Keratinocyte (primary cell): ENCODE data around the gene CACNB4. TPM values are rescaled to one million over a fixed set of nuclear protein-coding genes. Genes with fewer than 3 reads are reported as not detected.

Experiments used
- DNase-seq: peaks from one replicate; pipeline ENCODE4 v3.0.0-alpha.2; 2011; ENCODE audit warnings: low read depth, missing footprints, low spot score
- FAIRE-seq: peaks from 2 replicates; lab custom pipeline; 2011; peaks lifted over from hg19 to GRCh38; lab: Jason Lieb, UNC
- H2AFZ ChIP-seq: 2 replicates; pipeline ENCODE4 v1.6.0; 2012; ENCODE audit warnings: low read length, control low read depth, inconsistent platforms; ENCODE audit not compliant: control insufficient read depth
- H3K27ac ChIP-seq: 2 replicates; pipeline ENCODE4 v1.5.1; 2011; ENCODE audit warnings: low read length; ENCODE audit not compliant: control insufficient read depth, insufficient read depth
- H3K27me3 ChIP-seq: 3 replicates; pipeline ENCODE4 v1.6.0; 2011; ENCODE audit warnings: low read length; ENCODE audit not compliant: control insufficient read depth, insufficient read depth; ENCODE audit errors: extremely low read depth
- H3K36me3 ChIP-seq, 2 experiments: 2 replicates in 1 of 2; 3 replicates in 1 of 2; pipeline ENCODE4 v1.5.1; 2011; ENCODE audit warnings: low read length in 2 of 2, mild to moderate bottlenecking in 1 of 2; ENCODE audit not compliant: control insufficient read depth in 2 of 2, insufficient read depth in 2 of 2; ENCODE audit errors: extremely low read depth in 1 of 2
- H3K4me1 ChIP-seq: 3 replicates; pipeline ENCODE4 v1.5.1; 2011; ENCODE audit warnings: low read length; ENCODE audit not compliant: control insufficient read depth, insufficient read depth; ENCODE audit errors: extremely low read depth
- H3K4me2 ChIP-seq: 3 replicates; pipeline ENCODE4 v1.6.0; 2011; ENCODE audit warnings: low read depth, low read length; ENCODE audit not compliant: control insufficient read depth, insufficient read depth; ENCODE audit errors: extremely low read depth
- H3K4me3 ChIP-seq, 3 experiments: fragments of 200-600 bp in 1 of 3; sonication (generic) in 1 of 3; 2 replicates in 2 of 3; 3 replicates in 1 of 3; pipeline ENCODE4 v1.5.1; 2011 to 2016; ENCODE audit warnings: low read length in 3 of 3, mild to moderate bottlenecking in 3 of 3, control low read depth in 2 of 3, inconsistent platforms in 1 of 3, low read depth in 1 of 3, mixed read lengths in 1 of 3, mixed run types in 1 of 3, moderate library complexity in 1 of 3; ENCODE audit not compliant: control insufficient read depth in 2 of 3, insufficient read depth in 2 of 3; ENCODE audit errors: extremely low read depth in 1 of 3
- H3K79me2 ChIP-seq: 2 replicates; pipeline ENCODE4 v1.6.0; 2012; ENCODE audit warnings: low read length; ENCODE audit not compliant: control insufficient read depth, insufficient read depth
- H3K9ac ChIP-seq: 3 replicates; pipeline ENCODE4 v1.6.0; 2011; ENCODE audit warnings: low read length; ENCODE audit not compliant: control insufficient read depth, insufficient read depth; ENCODE audit errors: extremely low read depth
- H3K9me1 ChIP-seq: 3 replicates; pipeline ENCODE4 v1.6.0; 2011; ENCODE audit warnings: low read length; ENCODE audit not compliant: control insufficient read depth, insufficient read depth; ENCODE audit errors: extremely low read depth
- H3K9me3 ChIP-seq: 2 replicates; pipeline ENCODE4 v1.5.1; 2012; ENCODE audit warnings: low read depth, low read length; ENCODE audit not compliant: control insufficient read depth
- H4K20me1 ChIP-seq: 3 replicates; pipeline ENCODE4 v1.6.0; 2011; ENCODE audit warnings: low read length; ENCODE audit not compliant: control insufficient read depth, insufficient read depth; ENCODE audit errors: extremely low read depth
- CTCF ChIP-seq, 3 experiments: IDR thresholded peaks in 1 of 3; conservative IDR thresholded peaks in 1 of 3; optimal IDR thresholded peaks in 1 of 3; 2 replicates in 2 of 3; 3 replicates in 1 of 3; pipeline versions ENCODE3 to v1.5.1; 2011; ENCODE audit warnings: low read length in 3 of 3, mild to moderate bottlenecking in 3 of 3, moderate library complexity in 2 of 3, control low read depth in 1 of 3, inconsistent platforms in 1 of 3; ENCODE audit not compliant: insufficient read depth in 2 of 3; ENCODE audit errors: extremely low read depth in 1 of 3
- EZH2 ChIP-seq: IDR thresholded peaks from one replicate; pipeline ENCODE4 v1.6.1; 2012; ENCODE audit warnings: inconsistent platforms, mild to moderate bottlenecking, low read length, moderate library complexity
- dilution Hi-C: fragments of 300-500 bp; cut with MboI; formaldehyde crosslinking; loops from one replicate; pipeline ENCODE4 v1.7.0; 2020; ENCODE audit warnings: low sequenced_read_pairs; ENCODE audit not compliant: extremely low pct_ligation_motif_present
- polyA plus RNA-seq, 5 experiments: library from polyadenylated mRNA; depleted of rRNA in 3 of 5; stranded (reverse) in 3 of 5; stranded (forward) in 1 of 5; unstranded in 1 of 5; fragments of >200 nt; gene quantifications; 1 replicate in 1 of 5; 2 replicates in 3 of 5; 3 replicates in 1 of 5; pipeline versions ENCODE4 v1.2.1 to v1.2.3, GENCODE V29; 2011 to 2012; ENCODE audit warnings: missing spikeins in 2 of 5, low read depth in 1 of 5, low replicate concordance in 1 of 5

CACNB4 gene
- polyA plus RNA-seq, 1 donor (not counting 4 experiments of a cell fraction or from before 2014, with no cell fraction given), result 0.30 TPM

GRCh38 chr2:152047824-152048471, 50.9 kb downstream of the CACNB4 start:
- Histone ChIP-seq H4K20me1 (no peaks in the 10 kb centered on the region), H3K9ac (no peak overlapping the region), H3K9me3 (no peaks in the 10 kb centered on the region), H3K79me2 (no peaks in the 10 kb centered on the region), H3K4me1 (no peaks in the 10 kb centered on the region), H3K27ac (no peak overlapping the region), H3K4me3 (no peak overlapping the region), H2AFZ (no peak overlapping the region), H3K36me3 (no peaks in the 10 kb centered on the region), H3K9me1 (no peaks in the 10 kb centered on the region), H3K4me2 (no peak overlapping the region), H3K27me3 (peaks cover 31% of the 10 kb centered on the region)
- peak in 2 of 3 experiments; percentile 41 to 48 for TF ChIP-seq CTCF (optimal IDR thresholded peaks at IDR 0.05 in 1 of 3, IDR thresholded peaks at IDR 0.05 in 1 of 3, conservative IDR thresholded peaks at IDR 0.05 in 1 of 3; ENCODE audit: extremely low read depth in 1 of 3, insufficient read depth in 2 of 3, low read length in 3 of 3)
- TF ChIP-seq EZH2, result no peak
- dilution Hi-C loops, result no loop called here
- DNase-seq, result no peak
- no peak for FAIRE-seq

- FAIRE-seq (no peak), DNase-seq (no peak)
- no peak overlapping the region for H3K9ac ChIP-seq
- peaks cover 24% of the 10 kb centered on the region for H3K27me3 ChIP-seq
- H3K36me3 ChIP-seq, result no peaks in the 10 kb centered on the region
- H3K79me2 ChIP-seq, result no peaks in the 10 kb centered on the region
- H3K9me3 ChIP-seq, result no peaks in the 10 kb centered on the region
- no peaks in the 10 kb centered on the region for H4K20me1 ChIP-seq
- dilution Hi-C loops, result no loop called here
- no peak overlapping the region for H3K4me3 ChIP-seq
- no peaks in the 10 kb centered on the region for H3K4me1 ChIP-seq
- no peak overlapping the region for H3K27ac ChIP-seq
- no peak for TF ChIP-seq EZH2
- no peak for TF ChIP-seq CTCF (optimal IDR thresholded peaks at IDR 0.05 in 1 of 3, IDR thresholded peaks at IDR 0.05 in 1 of 3, conservative IDR thresholded peaks at IDR 0.05 in 1 of 3; ENCODE audit: extremely low read depth in 1 of 3, insufficient read depth in 2 of 3, low read length in 3 of 3)
- H3K4me2 ChIP-seq, result no peak overlapping the region
- no peaks in the 10 kb centered on the region for H3K9me1 ChIP-seq
- H2AFZ ChIP-seq, result no peak overlapping the region
Observed at GRCh38 chr2:152046940-152047339, 51.9 kb downstream of the CACNB4 start.
